Measurements from ENCODE around the gene CTBP1. TPM values are rescaled to one million over a fixed set of nuclear protein-coding genes. Genes with fewer than 3 reads are reported as not detected.

CTBP1 gene
- total and polyA plus RNA-seq, 2 experiments from 2014 or later, result 74.0 to 192 TPM

- Mint-ChIP-seq H3K27me3 (ENCODE audit: insufficient read depth, low read depth, poor library complexity) (peaks cover 6% of the 10 kb centered on the region), H3K4me3 (no peak overlapping the region), H3K27ac (no peak overlapping the region), H3K9me3 (peaks cover 2% of the 10 kb centered on the region; the same call in 1 of the 3 replicates), H3K4me1 (no peaks in the 10 kb centered on the region), H3K36me3 (ENCODE audit: low read depth) (no peaks in the 10 kb centered on the region)
- DNase-seq (ENCODE audit: low spot score) (no peak), ATAC-seq (no peak)
- H3K4me2 ChIP-seq, result no peak overlapping the region
- H3K4me3 ChIP-seq, result no peak overlapping the region
- no peaks in the 10 kb centered on the region for H3K4me1 ChIP-seq (ENCODE audit: insufficient read depth)
- H4K20me1 ChIP-seq (replicated peaks; ENCODE audit: insufficient read depth), result no peaks in the 10 kb centered on the region
- no peak for TF ChIP-seq JUNB (IDR thresholded peaks at IDR 0.05; ENCODE audit: unreplicated experiment)
- no peak for TF ChIP-seq CTCF (conservative IDR thresholded peaks at IDR 0.05; ENCODE audit: low read depth in 2 of 2)
- TF ChIP-seq ZNF114 (CRISPR knock-in tag; IDR thresholded peaks at IDR 0.05), result no peak
- no peak for TF ChIP-seq EZH2 (IDR thresholded peaks at IDR 0.05; ENCODE audit: low read depth, unreplicated experiment)
- no peak for TF ChIP-seq ZNF462 (CRISPR knock-in tag; IDR thresholded peaks at IDR 0.05)
- TF ChIP-seq CREB1 (CRISPR knock-in tag; IDR thresholded peaks at IDR 0.05; ENCODE audit: low read depth), result no peak
- TF ChIP-seq NANOG (IDR thresholded peaks at IDR 0.05; ENCODE audit: borderline replicate concordance), result no peak
- TF ChIP-seq ZNF331 (CRISPR knock-in tag; IDR thresholded peaks at IDR 0.05; ENCODE audit: low read depth), result no peak
- TF ChIP-seq STAT1 (IDR thresholded peaks at IDR 0.05; ENCODE audit: unreplicated experiment), result no peak
- TF ChIP-seq EZH2phosphoT487 (IDR thresholded peaks at IDR 0.05; ENCODE audit: unreplicated experiment), result no peak
- H3K36me3 ChIP-seq (ENCODE audit: insufficient read depth), result no peaks in the 10 kb centered on the region
- H3K27ac ChIP-seq (ENCODE audit: low read depth), result no peak overlapping the region
- no peaks in the 10 kb centered on the region for H3F3A ChIP-seq (replicated peaks; ENCODE audit: low read depth)
- no peaks in the 10 kb centered on the region for H3K79me2 ChIP-seq (replicated peaks; ENCODE audit: insufficient read depth)
- H3K9me2 ChIP-seq (ENCODE audit: insufficient read depth), result no peaks in the 10 kb centered on the region
- no peaks in the 10 kb centered on the region for H3K27me3 ChIP-seq (ENCODE audit: insufficient read depth)
- H2AFZ ChIP-seq, result no peak overlapping the region
Measured at GRCh38 chr4:1191621-1192020, 57.3 kb downstream of the CTBP1 start.

All from GM23338 (cell line).